Activated CD8-positive, alpha-beta memory T cell treated with anti-CD3 and anti-CD28 coated beads, Interleukin-2, amount 50 U/mL, for 24 hours (primary cell): ENCODE results near the gene WDFY1.

Source experiments
- DNase-seq: peaks from one replicate; pipeline ENCODE4 v3.0.0-alpha.2; 2020; ENCODE audit errors: extremely low read depth

WDFY1 gene

GRCh38 chr2:223856584-223856983 is 88.6 kb downstream of the WDFY1 start:
- no peak for DNase-seq

GRCh38 chr2:223856021-223856420 is 89.1 kb downstream of the WDFY1 start:
- no peak for DNase-seq

DNA sequence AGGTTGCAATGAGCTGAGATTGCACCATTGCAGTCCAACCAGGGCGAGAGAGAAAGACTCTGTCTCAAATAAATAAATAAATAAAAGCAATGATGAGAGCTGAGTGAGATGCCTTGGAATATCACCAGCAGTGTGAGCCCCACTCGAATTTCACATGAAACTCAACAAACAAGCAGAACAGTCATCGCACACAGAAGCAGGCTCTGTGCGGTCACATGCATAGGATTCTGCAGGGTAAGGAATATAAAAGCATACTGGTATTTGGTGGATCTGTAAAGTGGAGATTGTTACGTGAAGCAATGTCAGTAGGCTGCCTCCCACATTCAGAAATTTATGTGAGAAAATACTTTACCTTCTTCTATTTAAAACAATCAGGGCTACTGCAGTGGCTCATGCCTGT is 89.7 kb downstream of the WDFY1 start:
- DNase-seq, result no peak

GRCh38 chr2:223854741-223855140 is 90.4 kb downstream of the WDFY1 start:
- DNase-seq, result no peak

- DNase-seq, result no peak
Observed at GRCh38 chr2:223853425-223853837, 91.7 kb downstream of the WDFY1 start.

GRCh38 chr2:223852281-223852795 is 92.8 kb downstream of the WDFY1 start:
- DNase-seq, result no peak

- no peak for DNase-seq
Observed at GRCh38 chr2:223847410-223847809, 97.7 kb downstream of the WDFY1 start.

DNA sequence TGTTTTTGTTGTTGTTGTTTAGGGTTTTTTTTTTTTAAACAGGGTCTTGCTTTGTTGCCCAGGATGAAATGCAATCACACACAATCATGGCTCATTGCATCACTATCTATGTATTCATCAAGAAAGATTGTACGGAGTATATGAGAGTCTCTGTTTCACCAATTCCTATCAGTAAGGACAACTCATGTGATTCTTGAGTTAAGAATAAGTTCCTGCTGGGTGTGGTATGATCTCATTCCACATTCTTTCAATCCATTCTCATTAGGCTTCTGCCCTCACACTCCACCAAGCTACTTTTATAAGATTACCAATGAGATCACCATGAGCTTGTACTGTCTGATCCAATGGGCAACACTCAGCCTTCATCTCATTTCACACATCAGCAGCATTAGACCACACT is 98.6 kb downstream of the WDFY1 start:
- DNase-seq, result no peak

GRCh38 chr2:223841436-223842190 is 103.5 kb downstream of the WDFY1 start:
- DNase-seq, result no peak

DNA sequence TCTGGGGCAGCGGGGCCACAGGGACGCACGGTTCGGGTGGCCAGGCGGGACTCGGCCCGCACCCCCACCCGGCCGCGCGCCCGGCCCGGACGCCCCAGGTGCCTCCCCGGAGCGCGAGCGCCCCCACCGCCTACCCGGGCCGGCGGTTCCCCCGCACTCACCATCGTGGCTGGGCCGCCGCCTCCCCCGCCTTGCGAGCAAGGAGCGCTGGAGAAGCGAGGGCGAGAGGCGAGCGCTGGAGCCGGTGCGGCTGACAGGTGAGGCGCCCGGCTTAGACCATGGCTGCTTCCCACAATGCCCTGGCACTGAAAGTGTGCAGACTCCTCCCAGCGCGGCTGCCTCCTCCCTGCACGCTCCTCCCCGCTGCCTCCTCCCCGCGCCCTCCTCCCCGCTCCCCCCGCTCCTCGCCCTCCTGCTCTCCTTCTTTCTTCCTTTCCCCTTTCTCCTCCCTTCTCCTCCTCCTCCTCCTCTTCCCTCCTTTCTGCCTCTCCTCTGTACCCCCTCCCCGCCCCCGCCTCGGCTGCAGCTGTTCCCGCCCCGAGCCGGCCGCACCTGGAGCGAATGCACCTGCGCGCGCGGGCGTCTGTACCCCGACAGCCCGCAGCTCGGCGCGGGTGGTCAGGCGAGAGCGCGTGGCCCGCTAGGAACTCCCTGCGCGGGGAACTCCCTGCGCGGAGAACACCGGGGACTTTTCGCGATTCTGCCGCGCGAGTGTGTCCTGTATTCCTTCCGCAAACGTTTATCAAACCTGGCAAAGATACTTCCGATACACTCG is 107.7 kb downstream of the WDFY1 start, which contains the start of gene AP1S3:
Gene AP1S3 (minus strand): TSS at position 296 of the 775 bp plus-strand sequence. CDS start 132 bp downstream, at position 164.
- peak; percentile 13 for DNase-seq

DNA sequence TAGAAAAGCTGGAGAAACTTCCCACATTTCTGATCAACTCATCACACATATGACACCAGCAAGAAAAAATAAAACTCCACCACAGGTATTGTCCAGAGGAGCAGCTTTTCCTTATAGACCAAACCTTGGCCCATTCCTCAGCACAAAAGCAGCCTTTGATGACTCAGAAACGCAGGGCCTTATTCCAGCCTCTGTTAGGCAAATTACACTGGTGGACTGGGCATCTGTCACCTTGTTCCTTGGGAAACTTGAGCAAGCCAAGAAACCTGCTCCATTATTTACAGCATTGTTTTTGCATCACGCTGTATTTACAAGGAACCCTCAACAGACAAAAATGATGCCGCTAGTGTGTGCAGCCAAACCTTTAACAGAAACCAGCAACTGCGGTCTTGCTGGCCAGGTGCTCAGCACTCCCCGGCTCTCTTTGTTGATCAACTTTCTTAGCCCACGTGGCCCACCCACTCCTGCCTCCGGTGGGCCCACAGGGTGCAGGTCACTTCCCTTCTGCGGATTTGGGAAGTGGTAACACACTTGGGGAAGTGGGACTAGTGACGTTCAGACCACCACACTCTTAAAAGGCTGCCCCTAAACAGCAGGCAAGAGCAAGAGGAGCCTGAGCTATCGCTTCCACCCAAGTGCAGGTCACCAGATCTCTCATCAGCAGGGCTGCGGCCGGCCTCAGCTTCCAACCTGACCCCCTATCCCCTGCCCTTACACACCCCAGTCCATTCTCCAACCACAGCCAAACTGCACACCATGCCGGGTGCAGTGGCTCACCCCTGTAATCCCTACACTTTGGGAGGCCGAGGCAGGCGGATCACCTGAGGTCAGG is 109.2 kb downstream of the WDFY1 start:
- DNase-seq, result no peak

DNA sequence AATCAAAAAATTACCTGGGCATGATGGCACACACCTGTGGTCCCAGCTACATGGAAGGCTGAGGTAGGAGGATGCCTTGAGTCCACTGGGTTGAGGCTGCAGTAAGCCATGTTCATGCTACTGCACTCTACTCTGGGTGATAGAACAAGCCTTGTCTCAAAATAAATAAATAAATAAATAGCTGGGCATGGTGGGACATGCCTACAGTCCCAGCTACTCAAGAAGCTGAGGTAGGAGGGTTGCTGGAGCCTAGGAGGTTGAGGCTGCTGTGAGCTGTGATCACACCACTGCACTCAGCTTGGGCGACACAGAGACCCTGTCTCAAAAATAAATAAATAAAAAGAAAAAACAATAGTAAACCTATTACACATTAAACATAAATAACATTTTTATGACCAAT is 110.7 kb downstream of the WDFY1 start:
- DNase-seq, result no peak

GRCh38 chr2:223832241-223832903 is 112.8 kb downstream of the WDFY1 start:
- no peak for DNase-seq

DNA sequence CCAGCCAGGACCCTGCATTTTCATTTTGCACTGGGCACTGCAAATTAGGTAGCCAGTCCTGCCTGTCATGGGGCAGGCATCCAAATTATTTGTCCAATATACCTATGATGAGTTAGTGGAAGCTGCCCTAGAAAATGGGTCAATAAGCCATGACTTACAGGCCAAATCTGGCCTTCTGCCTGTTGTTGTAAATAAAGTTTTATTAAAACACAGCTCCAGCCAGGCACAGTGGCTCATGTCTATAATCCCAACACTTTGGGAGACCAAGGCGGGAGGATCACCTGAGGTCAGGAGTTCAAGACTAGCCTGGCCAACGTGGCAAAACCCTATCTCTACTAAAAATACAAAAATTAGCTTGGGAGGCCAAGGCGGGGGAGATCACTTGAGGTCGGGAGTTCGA is 116.0 kb downstream of the WDFY1 start:
- no peak for DNase-seq

GRCh38 chr2:223828314-223828713 is 116.8 kb downstream of the WDFY1 start:
- no peak for DNase-seq

- DNase-seq, result no peak
Observed at GRCh38 chr2:223826995-223827394, 118.1 kb downstream of the WDFY1 start.
